ENCODE data around the gene RBM45.

- TF ChIP-seq CTCF (IDR thresholded peaks at IDR 0.05 in 2 of 3, conservative IDR thresholded peaks at IDR 0.05 in 1 of 3; ENCODE audit: borderline replicate concordance in 1 of 3, insufficient read depth in 1 of 3, low read depth in 2 of 3, low read length in 2 of 3) (no peak), FOSL1 (IDR thresholded peaks at IDR 0.05; ENCODE audit: low read depth) (no peak), REST (IDR thresholded peaks at IDR 0.05; ENCODE audit: low read depth) (no peak), MAX (IDR thresholded peaks at IDR 0.05) (no peak), EZH2 (IDR thresholded peaks at IDR 0.05) (no peak), ZNF274 (IDR thresholded peaks at IDR 0.05; ENCODE audit: low read depth, low read length) (no peak), POLR2AphosphoS5 (IDR thresholded peaks at IDR 0.05; ENCODE audit: low read depth, low read length) (no peak), POLR2A (IDR thresholded peaks at IDR 0.05; ENCODE audit: borderline replicate concordance, extremely low read depth, insufficient read depth, insufficient read length) (no peak)
Observed at GRCh38 chr2:178068823-178069454, 43.3 kb upstream of the RBM45 start.

Measured in HCT116 (cell line).